Kidney (tissue), 14 donors: Measurements from ENCODE around the gene CX3CR1. TPM values are rescaled to one million over a fixed set of nuclear protein-coding genes. Genes with fewer than 3 reads are reported as not detected.

Source experiments
- DNase-seq, 5 donors: peaks; one replicate each; pipeline ENCODE4 v3.0.0-alpha.2; 2013 to 2020
- FAIRE-seq: peaks from 2 replicates; lab custom pipeline; 2012; peaks lifted over from hg19 to GRCh38; lab: Jason Lieb, UNC
- H3K27ac ChIP-seq, 2 donors: one replicate each; pipeline ENCODE4 v1.7.0; 2013; ENCODE audit warnings: low read depth in 2 of 2, low read length in 2 of 2, inconsistent platforms in 1 of 2
- H3K27me3 ChIP-seq: one replicate; pipeline ENCODE4 v1.7.1; 2013; ENCODE audit warnings: low read length, inconsistent platforms; ENCODE audit not compliant: control insufficient read depth, insufficient read depth
- H3K36me3 ChIP-seq, 3 donors: one replicate each; pipeline versions ENCODE4 v1.7.0 to v1.7.1; 2013; ENCODE audit warnings: low read length in 3 of 3, control low read depth in 1 of 3, inconsistent platforms in 1 of 3; ENCODE audit not compliant: insufficient read depth in 3 of 3, control insufficient read depth in 2 of 3
- H3K4me1 ChIP-seq, 3 donors: one replicate each; pipeline versions ENCODE4 v1.7.0 to v1.7.1; 2013; ENCODE audit warnings: low read length in 3 of 3, inconsistent platforms in 1 of 3, low read depth in 1 of 3; ENCODE audit not compliant: control insufficient read depth in 2 of 3, insufficient read depth in 2 of 3
- H3K4me3 ChIP-seq, 3 donors: one replicate each; pipeline versions ENCODE4 v1.7.0 to v1.8.1; 2013; ENCODE audit warnings: low read length in 3 of 3, control low read depth in 1 of 3, inconsistent platforms in 1 of 3
- H3K9ac ChIP-seq, 3 donors: one replicate each; pipeline versions ENCODE4 v1.7.0 to v1.7.1; 2013; ENCODE audit warnings: low read length in 3 of 3, control low read depth in 1 of 3, inconsistent platforms in 1 of 3
- H3K9me3 ChIP-seq, 3 donors: one replicate each; pipeline versions ENCODE4 v1.7.0 to v1.7.1; 2013; ENCODE audit warnings: low read length in 3 of 3, control low read depth in 1 of 3, inconsistent platforms in 1 of 3; ENCODE audit not compliant: control insufficient read depth in 2 of 3, insufficient read depth in 1 of 3
- intact Hi-C: fragments of 100-400 bp; cut with DNase I; formaldehyde crosslinking; loops from one replicate; pipeline ENCODE4 v1.11.1; 2022
- polyA plus RNA-seq: library from polyadenylated mRNA; stranded (reverse); fragments of 350-450 nt; fragmentation: Illumina TruSeq; extraction: RNeasy Lipid Tissue Mini Kit (QIAGEN cat#74804); gene quantifications from one replicate; pipeline ENCODE4 v1.2.3, GENCODE V29; 2014; ENCODE audit warnings: low read depth, low replicate concordance; ENCODE audit not compliant: insufficient read depth
- total RNA-seq: library from RNA; stranded (reverse); fragmentation: NEBNext Ultra II Directional; extraction: Animal tissue kit (Norgen Biotek cat#: 25700); gene quantifications from one replicate; pipeline ENCODE4 v1.2.1, GENCODE V29; 2021
- TF ChIP-seq, protein P1 (sequence below): IDR thresholded peaks from 3 replicates; pipeline ENCODE4 v1.5.1; 2012; ENCODE audit warnings: mild to moderate bottlenecking, moderate library complexity, borderline replicate concordance; ENCODE audit not compliant: insufficient read depth; ENCODE audit errors: extremely low read depth
- donor health status: control.
- donor health status: control.
- donor health status: control.
- donor health status: control.
- donor health status: control.
- donor health status: DM: yes; HTN: yes; CAD: no.
- donor health status: Normal renal cell carcinoma (clear cell type).

CX3CR1 gene
- total and polyA plus RNA-seq, 2 donors from 2014 or later = 0.99 to 4.4 TPM

DNA sequence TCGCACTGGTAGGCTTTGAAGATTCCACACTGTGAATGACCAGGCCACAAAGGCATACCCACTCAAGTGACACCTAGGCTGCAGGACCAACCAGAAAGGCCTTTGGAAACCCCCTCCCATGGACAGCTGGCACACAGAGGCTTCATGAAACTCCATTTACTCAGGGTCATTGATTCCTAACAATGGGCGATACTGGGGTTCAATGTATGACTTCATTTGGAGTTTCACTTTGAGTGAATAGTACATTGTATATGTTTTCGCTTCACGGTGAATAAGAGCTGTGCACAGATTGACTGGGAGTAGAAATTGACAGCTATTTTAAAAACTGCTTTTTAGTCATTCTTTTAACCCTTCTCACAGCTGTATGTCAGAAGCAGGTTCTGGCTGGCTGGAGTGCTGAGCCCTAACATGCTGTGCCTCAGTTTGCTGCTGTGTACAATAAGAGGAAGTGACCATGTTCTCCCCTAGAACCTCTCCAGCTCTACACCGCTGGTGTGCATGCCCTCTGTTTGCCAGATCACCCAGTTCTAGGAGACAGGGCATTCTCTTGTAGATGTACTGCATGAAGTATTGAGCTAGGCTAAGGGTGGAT lies 15.4 kb upstream of the CX3CR1 start:
- Histone ChIP-seq H3K9me3 (peaks cover 0 to 9% (median 0%) of the 10 kb centered on the region in 3 donors), H3K4me3 (no peak overlapping the region), H3K4me1 (no peaks in the 10 kb centered on the region), H3K36me3 (no peaks in the 10 kb centered on the region), H3K9ac (no peak overlapping the region), H3K27me3 (no peaks in the 10 kb centered on the region), H3K27ac (no peak overlapping the region)
- intact Hi-C loops = no loop called here
- TF ChIP-seq, protein P1, sequence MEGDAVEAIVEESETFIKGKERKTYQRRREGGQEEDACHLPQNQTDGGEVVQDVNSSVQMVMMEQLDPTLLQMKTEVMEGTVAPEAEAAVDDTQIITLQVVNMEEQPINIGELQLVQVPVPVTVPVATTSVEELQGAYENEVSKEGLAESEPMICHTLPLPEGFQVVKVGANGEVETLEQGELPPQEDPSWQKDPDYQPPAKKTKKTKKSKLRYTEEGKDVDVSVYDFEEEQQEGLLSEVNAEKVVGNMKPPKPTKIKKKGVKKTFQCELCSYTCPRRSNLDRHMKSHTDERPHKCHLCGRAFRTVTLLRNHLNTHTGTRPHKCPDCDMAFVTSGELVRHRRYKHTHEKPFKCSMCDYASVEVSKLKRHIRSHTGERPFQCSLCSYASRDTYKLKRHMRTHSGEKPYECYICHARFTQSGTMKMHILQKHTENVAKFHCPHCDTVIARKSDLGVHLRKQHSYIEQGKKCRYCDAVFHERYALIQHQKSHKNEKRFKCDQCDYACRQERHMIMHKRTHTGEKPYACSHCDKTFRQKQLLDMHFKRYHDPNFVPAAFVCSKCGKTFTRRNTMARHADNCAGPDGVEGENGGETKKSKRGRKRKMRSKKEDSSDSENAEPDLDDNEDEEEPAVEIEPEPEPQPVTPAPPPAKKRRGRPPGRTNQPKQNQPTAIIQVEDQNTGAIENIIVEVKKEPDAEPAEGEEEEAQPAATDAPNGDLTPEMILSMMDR = no peak
- FAIRE-seq (no peak), DNase-seq (no peak)

DNA sequence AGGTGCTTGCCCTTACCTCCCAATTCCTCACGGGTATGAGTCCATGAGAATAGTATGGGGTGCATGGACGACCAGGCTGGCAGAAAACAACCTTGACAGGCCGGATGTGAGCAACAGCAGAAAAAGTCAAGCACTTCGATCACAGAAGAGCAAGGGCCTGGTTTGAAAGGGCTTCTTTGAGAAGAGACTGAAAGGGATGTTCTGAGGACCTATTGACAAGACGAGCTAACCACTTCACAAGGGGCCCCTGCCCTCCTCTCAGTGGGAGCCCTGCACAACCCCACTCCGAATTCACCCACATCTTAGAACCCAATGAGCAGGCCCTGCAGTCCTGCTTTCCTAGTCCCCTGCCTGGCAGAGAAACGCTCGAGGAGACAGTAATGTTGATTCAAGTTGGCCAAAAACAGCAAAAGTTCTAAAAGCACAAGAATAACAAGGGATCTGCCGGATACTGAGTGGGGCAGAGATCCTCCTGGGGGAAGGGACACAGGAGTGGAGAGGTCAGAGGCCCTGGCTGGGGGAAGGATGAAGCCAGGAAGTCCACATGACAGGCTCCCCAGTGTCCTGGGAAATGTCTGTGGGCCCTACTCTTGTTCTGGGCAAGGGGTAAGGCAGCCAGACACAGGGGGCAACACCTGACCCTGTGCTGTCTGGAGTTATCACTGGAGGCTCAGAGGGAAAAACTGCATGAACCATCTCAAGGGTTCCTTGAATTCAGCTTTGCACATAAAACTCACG lies 14.8 kb upstream of the CX3CR1 start:
- TF ChIP-seq, protein P1 = no peak
- H3K9me3 ChIP-seq = peaks cover 0 to 3% (median 0%) of the 10 kb centered on the region in 3 donors
- H3K9ac ChIP-seq = no peak overlapping the region
- no peak for FAIRE-seq
- H3K4me3 ChIP-seq = no peak overlapping the region
- H3K4me1 ChIP-seq = no peaks in the 10 kb centered on the region
- H3K36me3 ChIP-seq = no peaks in the 10 kb centered on the region
- no peaks in the 10 kb centered on the region for H3K27me3 ChIP-seq
- intact Hi-C loops = loop anchor here (5.0 kb wide), 1 partner anchor 167 kb away; no protein-coding TSS in a partner anchor
- H3K27ac ChIP-seq = no peak overlapping the region
- no peak for DNase-seq

DNA sequence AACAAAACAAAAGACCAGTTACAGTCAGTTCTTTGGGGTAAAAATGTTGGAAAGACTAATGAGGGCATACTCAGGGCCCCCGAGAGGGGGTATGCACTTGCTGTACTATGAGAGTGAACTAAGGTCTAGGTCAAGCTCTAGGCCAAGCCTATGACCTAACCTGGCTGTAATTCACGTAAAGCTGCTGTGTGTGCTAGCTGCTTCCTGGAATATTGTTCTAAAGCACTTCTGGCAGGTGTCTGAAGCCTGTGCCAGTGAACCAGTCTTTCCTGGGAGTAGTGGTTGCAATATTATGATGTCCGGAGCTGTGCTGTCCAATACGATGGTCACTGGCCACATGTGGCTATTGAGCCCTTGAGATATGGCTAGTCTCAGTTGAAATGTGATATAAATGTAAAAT lies 13.1 kb upstream of the CX3CR1 start:
- Histone ChIP-seq H3K27me3 (no peaks in the 10 kb centered on the region), H3K9ac (no peak overlapping the region), H3K4me3 (no peak overlapping the region), H3K36me3 (no peaks in the 10 kb centered on the region), H3K9me3 (no peaks in the 10 kb centered on the region), H3K4me1 (no peaks in the 10 kb centered on the region), H3K27ac (no peak overlapping the region)
- FAIRE-seq (no peak), DNase-seq (no peak)
- intact Hi-C loops = loop anchor here (5.0 kb wide), 1 partner anchor 166 kb away; no protein-coding TSS in a partner anchor
- TF ChIP-seq, protein P1 = no peak
